ENCODE results near the gene NACC2. TPM values are rescaled to one million over a fixed set of nuclear protein-coding genes. Genes with fewer than 3 reads are reported as not detected.

The NACC2 gene
- total and polyA plus RNA-seq, 9 of the 15 experiments (the other 6 are each of a cell fraction or from before 2014, with no cell fraction given), result 0.70 to 25.1 (median 5.6) TPM

- peaks cover 4 to 13% of the 10 kb centered on the region in 2 experiments; a peak in 3 of 5 replicates for H3K27me3 ChIP-seq (ENCODE audit: control insufficient read depth in 2 of 2, insufficient read depth in 2 of 2, low read length in 2 of 2)
- DNase-seq (ENCODE audit: extremely low read depth in 1 of 4, low spot score in 3 of 4) (no peak), FAIRE-seq (no peak), ATAC-seq (no peak)
- TF ChIP-seq NR2C2 (CRISPR knock-in tag; IDR thresholded peaks at IDR 0.05), result no peak
- peak; percentile 37; the same call in 1 of the 2 replicates for TF ChIP-seq NR2C2 (tag; IDR thresholded peaks at IDR 0.05)
- no peak for TF ChIP-seq MBD2 (IDR thresholded peaks at IDR 0.05; ENCODE audit: borderline replicate concordance, low read depth)
- peak; percentile 83 for TF ChIP-seq NR2C1 (IDR thresholded peaks at IDR 0.05)
- TF ChIP-seq NR2C1 (tag; IDR thresholded peaks at IDR 0.05), result peak; percentile 79
- no peak for TF ChIP-seq MTF1 (CRISPR knock-in tag; IDR thresholded peaks at IDR 0.05; ENCODE audit: borderline replicate concordance)
- TF ChIP-seq, protein P1, sequence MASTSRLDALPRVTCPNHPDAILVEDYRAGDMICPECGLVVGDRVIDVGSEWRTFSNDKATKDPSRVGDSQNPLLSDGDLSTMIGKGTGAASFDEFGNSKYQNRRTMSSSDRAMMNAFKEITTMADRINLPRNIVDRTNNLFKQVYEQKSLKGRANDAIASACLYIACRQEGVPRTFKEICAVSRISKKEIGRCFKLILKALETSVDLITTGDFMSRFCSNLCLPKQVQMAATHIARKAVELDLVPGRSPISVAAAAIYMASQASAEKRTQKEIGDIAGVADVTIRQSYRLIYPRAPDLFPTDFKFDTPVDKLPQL (IDR thresholded peaks at IDR 0.05; ENCODE audit: extremely low read depth, insufficient read length), result no peak
- no peak for TF ChIP-seq ZNF551 (CRISPR knock-in tag; IDR thresholded peaks at IDR 0.05)
- peak overlapping the region in 1 of 2 experiments; percentile 61; a peak in 2 of 4 replicates for H3K9ac ChIP-seq (ENCODE audit: insufficient read depth in 1 of 2, low read depth in 2 of 2, low read length in 2 of 2)
- H3K4me3 ChIP-seq, result no peak overlapping the region
- WGBS (ENCODE audit: insufficient coverage, low coverage, missing lambda C conversion rate), result 81% methylated on average over 12 of the region's 15 CpGs
- H3K36me3 ChIP-seq (ENCODE audit: control insufficient read depth, insufficient read depth, low read length), result no peaks in the 10 kb centered on the region
- peaks cover 27 to 84% of the 10 kb centered on the region in 2 experiments for H3K4me1 ChIP-seq (replicated peaks in 1 of 2; ENCODE audit: control insufficient read depth in 2 of 2, insufficient read depth in 2 of 2, low read length in 2 of 2)
- BruUV-seq (replicated peaks), result no TSS peak
- H4K20me1 ChIP-seq (replicated peaks; ENCODE audit: control insufficient read depth, insufficient read depth, low read length), result no peaks in the 10 kb centered on the region
- no peaks in the 10 kb centered on the region for H3K9me1 ChIP-seq (ENCODE audit: control insufficient read depth, insufficient read depth, low read length)
- H3K9me3 ChIP-seq (replicated peaks; ENCODE audit: control insufficient read depth, insufficient read depth, low read depth, low read length), result no peaks in the 10 kb centered on the region
- ChIA-PET CTCF (ENCODE audit: low intra/inter-chr PET ratio) (no interaction called here), POLR2A (no interaction called here)
- no peak overlapping the region for H3K4me2 ChIP-seq (ENCODE audit: insufficient read depth, low read length)
- H3K27ac ChIP-seq (ENCODE audit: extremely low read depth, low read depth, low read length), result no peak overlapping the region
- intact Hi-C loops (cut with micrococcal nuclease), result no loop called here
- no peak overlapping the region for H2AFZ ChIP-seq (ENCODE audit: low read depth, low read length)
- in situ Hi-C loops (cut with MboI), result no loop called here
- no peaks in the 10 kb centered on the region for H3K79me2 ChIP-seq (ENCODE audit: control insufficient read depth, insufficient read depth, low read length)
Observed at GRCh38 chr9:135986605-135987004, 108.5 kb downstream of the NACC2 start.

All from K562 (cell line).